ENCODE data around the gene RFTN1. TPM values are rescaled to one million over a fixed set of nuclear protein-coding genes. Genes with fewer than 3 reads are reported as not detected.

RFTN1 gene
- total and polyA plus RNA-seq, 10 of the 15 experiments (the other 5 are each of a cell fraction or from before 2014, with no cell fraction given), result 20.6 to 213 (median 147) TPM

DNA sequence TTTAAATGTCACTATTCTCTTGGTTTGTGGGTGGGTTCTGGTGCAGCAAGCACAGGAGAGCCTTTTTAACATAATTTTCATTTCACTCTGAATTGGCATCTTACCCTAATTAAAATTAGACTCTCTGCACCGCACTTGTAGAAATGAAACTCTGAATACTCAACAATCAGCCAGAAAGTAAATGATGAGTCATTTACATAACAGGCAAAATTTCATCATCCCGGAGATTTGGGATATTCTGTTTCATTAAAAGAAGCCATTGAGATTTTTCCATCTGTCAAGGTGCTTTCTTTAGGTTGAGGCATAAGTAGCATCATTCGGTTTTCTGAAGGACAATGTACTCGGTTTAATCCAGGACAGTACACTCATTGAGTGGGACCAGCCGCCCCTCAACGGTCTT lies 111.0 kb downstream of the RFTN1 start:
- no peak for FAIRE-seq
- no peak overlapping the region for H2AFZ ChIP-seq (ENCODE audit: control insufficient read depth, low read depth, low read length)

DNA sequence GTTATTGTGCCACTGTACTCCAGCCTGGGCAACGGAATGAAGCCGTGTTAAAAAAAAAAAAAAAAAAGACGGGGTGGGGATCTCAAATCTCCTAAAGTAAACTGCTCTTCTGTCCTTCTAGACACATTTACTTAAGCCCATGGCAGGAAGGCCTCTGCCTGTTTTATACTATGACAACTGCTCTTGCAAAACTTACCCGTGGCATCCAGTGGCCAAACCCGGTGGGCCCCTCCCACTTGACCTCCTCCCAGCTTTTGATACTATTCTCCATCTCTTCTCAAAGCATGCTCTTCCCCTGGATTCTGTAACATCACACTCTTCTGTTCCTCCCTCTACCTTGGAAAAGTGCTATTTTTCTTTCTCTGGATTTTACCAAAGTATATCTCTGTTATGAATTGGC lies 112.2 kb downstream of the RFTN1 start:
- 94% methylated on average over 5 of the region's 5 CpGs for WGBS (ENCODE audit: insufficient coverage, insufficient replicate concordance, low lambda C conversion rate, missing lambda C conversion rate)
- peaks cover 17% of the 10 kb centered on the region for H3K4me1 ChIP-seq (ENCODE audit: control insufficient read depth, insufficient read depth, low read length)
- SMC1A ChIA-PET (ENCODE audit: uncharacterized antibody, unreplicated experiment), result interaction anchor here (0.6 to 3.7 kb wide), 4 partner anchors 16 to 42 kb away, joined by 3 to 23 read pairs (median 4); no protein-coding TSS in a partner anchor
- no peak overlapping the region for H3K4me3 ChIP-seq
- no peak overlapping the region for H3K9ac ChIP-seq (ENCODE audit: control insufficient read depth, insufficient read depth, low read length)
- no peaks in the 10 kb centered on the region; the same call in 2 of the 3 replicates for H3K9me3 ChIP-seq (replicated peaks; ENCODE audit: control insufficient read depth, insufficient read depth, low read length)
- no peak overlapping the region for H3K27ac ChIP-seq (ENCODE audit: control insufficient read depth, insufficient read depth)
- peaks cover 16 to 24% of the 10 kb centered on the region in 2 experiments for H3K36me3 ChIP-seq (ENCODE audit: control insufficient read depth in 2 of 2, insufficient read depth in 2 of 2, low read length in 1 of 2)
- FAIRE-seq (no peak), DNase-seq (ENCODE audit: low read depth, low spot score) (no peak), ATAC-seq (no peak)
- RAD21 ChIA-PET (ENCODE audit: unreplicated experiment), result interaction anchor here (2.1 kb wide), 1 partner anchor 22 kb away, joined by 8 read pairs; no protein-coding TSS in a partner anchor
- H3K79me2 ChIP-seq (ENCODE audit: control insufficient read depth, insufficient read depth, low read length), result peaks cover 31% of the 10 kb centered on the region
- TSS peak; percentile 5 for BruUV-seq (replicated peaks)
- intact Hi-C loops (cut with micrococcal nuclease; ENCODE audit: unreplicated experiment) (no loop called here), in situ Hi-C loops (cut with MboI) (no loop called here)
- H3K4me2 ChIP-seq (ENCODE audit: control insufficient read depth, insufficient read depth), result no peak overlapping the region
- no peaks in the 10 kb centered on the region for H3K27me3 ChIP-seq (replicated peaks in 1 of 2; ENCODE audit: control insufficient read depth in 2 of 2, insufficient read depth in 2 of 2, low read length in 1 of 2)
- no peak overlapping the region for H2AFZ ChIP-seq (ENCODE audit: control insufficient read depth, low read depth, low read length)
- H4K20me1 ChIP-seq (ENCODE audit: control insufficient read depth, insufficient read depth), result no peaks in the 10 kb centered on the region
- CTCF ChIA-PET, result no interaction called here
- POLR2A ChIA-PET, result no interaction called here
- TF ChIP-seq, protein P1, sequence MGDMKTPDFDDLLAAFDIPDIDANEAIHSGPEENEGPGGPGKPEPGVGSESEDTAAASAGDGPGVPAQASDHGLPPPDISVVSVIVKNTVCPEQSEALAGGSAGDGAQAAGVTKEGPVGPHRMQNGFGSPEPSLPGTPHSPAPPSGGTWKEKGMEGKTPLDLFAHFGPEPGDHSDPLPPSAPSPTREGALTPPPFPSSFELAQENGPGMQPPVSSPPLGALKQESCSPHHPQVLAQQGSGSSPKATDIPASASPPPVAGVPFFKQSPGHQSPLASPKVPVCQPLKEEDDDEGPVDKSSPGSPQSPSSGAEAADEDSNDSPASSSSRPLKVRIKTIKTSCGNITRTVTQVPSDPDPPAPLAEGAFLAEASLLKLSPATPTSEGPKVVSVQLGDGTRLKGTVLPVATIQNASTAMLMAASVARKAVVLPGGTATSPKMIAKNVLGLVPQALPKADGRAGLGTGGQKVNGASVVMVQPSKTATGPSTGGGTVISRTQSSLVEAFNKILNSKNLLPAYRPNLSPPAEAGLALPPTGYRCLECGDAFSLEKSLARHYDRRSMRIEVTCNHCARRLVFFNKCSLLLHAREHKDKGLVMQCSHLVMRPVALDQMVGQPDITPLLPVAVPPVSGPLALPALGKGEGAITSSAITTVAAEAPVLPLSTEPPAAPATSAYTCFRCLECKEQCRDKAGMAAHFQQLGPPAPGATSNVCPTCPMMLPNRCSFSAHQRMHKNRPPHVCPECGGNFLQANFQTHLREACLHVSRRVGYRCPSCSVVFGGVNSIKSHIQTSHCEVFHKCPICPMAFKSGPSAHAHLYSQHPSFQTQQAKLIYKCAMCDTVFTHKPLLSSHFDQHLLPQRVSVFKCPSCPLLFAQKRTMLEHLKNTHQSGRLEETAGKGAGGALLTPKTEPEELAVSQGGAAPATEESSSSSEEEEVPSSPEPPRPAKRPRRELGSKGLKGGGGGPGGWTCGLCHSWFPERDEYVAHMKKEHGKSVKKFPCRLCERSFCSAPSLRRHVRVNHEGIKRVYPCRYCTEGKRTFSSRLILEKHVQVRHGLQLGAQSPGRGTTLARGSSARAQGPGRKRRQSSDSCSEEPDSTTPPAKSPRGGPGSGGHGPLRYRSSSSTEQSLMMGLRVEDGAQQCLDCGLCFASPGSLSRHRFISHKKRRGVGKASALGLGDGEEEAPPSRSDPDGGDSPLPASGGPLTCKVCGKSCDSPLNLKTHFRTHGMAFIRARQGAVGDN (IDR thresholded peaks at IDR 0.05), result no peak
- TF ChIP-seq BRCA1 (IDR thresholded peaks at IDR 0.05; ENCODE audit: low read depth, low read length) (no peak), EP300 (IDR thresholded peaks at IDR 0.05; ENCODE audit: borderline replicate concordance in 1 of 2, control insufficient read depth in 1 of 2, low read depth in 2 of 2, low read length in 2 of 2) (no peak), NBN (IDR thresholded peaks at IDR 0.05) (no peak), RAD21 (IDR thresholded peaks at IDR 0.05; ENCODE audit: insufficient read depth, low read depth, low read length) (no peak), PAX5 (IDR thresholded peaks at IDR 0.05; ENCODE audit: borderline replicate concordance, low read depth, low read length) (no peak), IRF4 (IDR thresholded peaks at IDR 0.05; ENCODE audit: low read depth, low read length) (no peak)
- TF ChIP-seq, protein P2, sequence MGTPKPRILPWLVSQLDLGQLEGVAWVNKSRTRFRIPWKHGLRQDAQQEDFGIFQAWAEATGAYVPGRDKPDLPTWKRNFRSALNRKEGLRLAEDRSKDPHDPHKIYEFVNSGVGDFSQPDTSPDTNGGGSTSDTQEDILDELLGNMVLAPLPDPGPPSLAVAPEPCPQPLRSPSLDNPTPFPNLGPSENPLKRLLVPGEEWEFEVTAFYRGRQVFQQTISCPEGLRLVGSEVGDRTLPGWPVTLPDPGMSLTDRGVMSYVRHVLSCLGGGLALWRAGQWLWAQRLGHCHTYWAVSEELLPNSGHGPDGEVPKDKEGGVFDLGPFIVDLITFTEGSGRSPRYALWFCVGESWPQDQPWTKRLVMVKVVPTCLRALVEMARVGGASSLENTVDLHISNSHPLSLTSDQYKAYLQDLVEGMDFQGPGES (IDR thresholded peaks at IDR 0.05), result no peak
- TF ChIP-seq, protein P3, sequence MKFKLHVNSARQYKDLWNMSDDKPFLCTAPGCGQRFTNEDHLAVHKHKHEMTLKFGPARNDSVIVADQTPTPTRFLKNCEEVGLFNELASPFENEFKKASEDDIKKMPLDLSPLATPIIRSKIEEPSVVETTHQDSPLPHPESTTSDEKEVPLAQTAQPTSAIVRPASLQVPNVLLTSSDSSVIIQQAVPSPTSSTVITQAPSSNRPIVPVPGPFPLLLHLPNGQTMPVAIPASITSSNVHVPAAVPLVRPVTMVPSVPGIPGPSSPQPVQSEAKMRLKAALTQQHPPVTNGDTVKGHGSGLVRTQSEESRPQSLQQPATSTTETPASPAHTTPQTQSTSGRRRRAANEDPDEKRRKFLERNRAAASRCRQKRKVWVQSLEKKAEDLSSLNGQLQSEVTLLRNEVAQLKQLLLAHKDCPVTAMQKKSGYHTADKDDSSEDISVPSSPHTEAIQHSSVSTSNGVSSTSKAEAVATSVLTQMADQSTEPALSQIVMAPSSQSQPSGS (IDR thresholded peaks at IDR 0.05; ENCODE audit: low read length), result no peak

More for the DNA sequence above, 111.0 kb downstream of the RFTN1 start:
- Histone ChIP-seq H3K4me3 (no peak overlapping the region), H3K4me1 (ENCODE audit: control insufficient read depth, insufficient read depth, low read length) (peaks cover 27% of the 10 kb centered on the region), H4K20me1 (ENCODE audit: control insufficient read depth, insufficient read depth) (no peaks in the 10 kb centered on the region), H3K9ac (ENCODE audit: control insufficient read depth, insufficient read depth, low read length) (no peak overlapping the region), H3K9me3 (replicated peaks; ENCODE audit: control insufficient read depth, insufficient read depth, low read length) (no peaks in the 10 kb centered on the region; the same call in 2 of the 3 replicates), H3K27me3 (replicated peaks in 1 of 2; ENCODE audit: control insufficient read depth in 2 of 2, insufficient read depth in 2 of 2, low read length in 1 of 2) (no peaks in the 10 kb centered on the region), H3K79me2 (ENCODE audit: control insufficient read depth, insufficient read depth, low read length) (peaks cover 28% of the 10 kb centered on the region), H3K36me3 (ENCODE audit: control insufficient read depth in 2 of 2, insufficient read depth in 2 of 2, low read length in 1 of 2) (peaks cover 12 to 27% of the 10 kb centered on the region in 2 experiments), H3K27ac (ENCODE audit: control insufficient read depth, insufficient read depth) (no peak overlapping the region), H3K4me2 (ENCODE audit: control insufficient read depth, insufficient read depth) (no peak overlapping the region)
- 80% methylated on average over 6 of the region's 6 CpGs for WGBS (ENCODE audit: insufficient coverage, insufficient replicate concordance, low lambda C conversion rate, missing lambda C conversion rate)
- SMC1A ChIA-PET (ENCODE audit: uncharacterized antibody, unreplicated experiment), result interaction anchor here (1.2 to 1.5 kb wide), 3 partner anchors 11 to 69 kb away, joined by 3 to 6 read pairs (median 5); no protein-coding TSS in a partner anchor
- no peak for ATAC-seq
- RAD21 ChIA-PET (ENCODE audit: unreplicated experiment), result no interaction called here
- CTCF ChIA-PET, result interaction anchor here (1.5 kb wide), 1 partner anchor 11 kb away, joined by 4 read pairs; no protein-coding TSS in a partner anchor
- in situ Hi-C loops (cut with MboI) (no loop called here), intact Hi-C loops (cut with micrococcal nuclease; ENCODE audit: unreplicated experiment) (no loop called here)
- no peak for DNase-seq (ENCODE audit: low read depth, low spot score)
- BruUV-seq (replicated peaks), result no TSS peak
- TF ChIP-seq RB1 (IDR thresholded peaks at IDR 0.05; ENCODE audit: borderline replicate concordance) (no peak), POLR2A (IDR thresholded peaks at IDR 0.05; ENCODE audit: low read depth, low read length) (peak; percentile 3; the same call in 1 of the 2 replicates)
- POLR2A ChIA-PET, result no interaction called here
